A549 treated with Mapracorat at 1 μM for 4 hours (cell line): Measurements from ENCODE around the gene C1QTNF12. TPM values are rescaled to one million over a fixed set of nuclear protein-coding genes. Genes with fewer than 3 reads are reported as not detected.

Experiments used
- total RNA-seq: library from RNA; stranded (reverse); fragments of 200-300 nt; extraction: Qiagen RNA extraction; gene quantifications from 5 replicates; pipeline ENCODE4 v1.2.3, GENCODE V29; 2022

C1QTNF12 gene
- 0.80 to 2.0 TPM (median 1.6 TPM) in 5 replicates for total RNA-seq

GRCh38 chr1:1246577-1247340, at the start of gene C1QTNF12:
TSS of gene C1QTNF12 (minus strand) at chr1:1246722. CDS start at chr1:1246690, 32 bp downstream.

GRCh38 chr1:1273512-1274298, 27.2 kb upstream of the C1QTNF12 start, which contains the start of gene UBE2J2:
TSS of gene UBE2J2 (minus strand) at chr1:1273854. CDS start at chr1:1267992, 5,862 bp downstream.

GRCh38 chr1:1232208-1232795, 14.2 kb downstream of the C1QTNF12 start, which contains the start of gene B3GALT6:
TSS of gene B3GALT6 (plus strand) at chr1:1232237. CDS start at chr1:1232279, 42 bp downstream.

GRCh38 chr1:1231400-1232207, 14.9 kb downstream of the C1QTNF12 start, which contains the start of gene SDF4:
TSS of gene SDF4 (minus strand) at chr1:1232001. CDS start at chr1:1228772, 3,229 bp downstream.

GRCh38 chr1:1213345-1214265, 32.9 kb downstream of the C1QTNF12 start, which contains the start of gene TNFRSF4:
TSS of gene TNFRSF4 (minus strand) at chr1:1214153. CDS start at chr1:1214127, 26 bp downstream.

GRCh38 chr1:1206376-1206965, 40.1 kb downstream of the C1QTNF12 start, which contains the start of gene TNFRSF18:
TSS of gene TNFRSF18 (minus strand) at chr1:1206592. CDS start at chr1:1206571, 21 bp downstream.

Other genes with a start within 250 kb of the C1QTNF12 start
- gene HES4, start 246.6 kb downstream of the C1QTNF12 start, total RNA-seq: 22.0 to 73.2 TPM (median 67.5 TPM) in 5 replicates
- gene ISG15, start 233.2 kb downstream of the C1QTNF12 start, total RNA-seq: 14.5 to 24.2 TPM (median 20.9 TPM) in 5 replicates
- 70.3 to 123 TPM (median 118 TPM) in 5 replicates for gene AGRN, start 226.6 kb downstream of the C1QTNF12 start, total RNA-seq
- gene RNF223, start 172.4 kb downstream of the C1QTNF12 start, total RNA-seq: 0.23 to 0.34 TPM (median 0.27 TPM) in 5 replicates
- gene C1orf159, start 130.6 kb downstream of the C1QTNF12 start, total RNA-seq: 9.0 to 15.0 TPM (median 13.5 TPM) in 5 replicates
- not detected in 5 replicates for gene TTLL10, start 72.8 kb downstream of the C1QTNF12 start, total RNA-seq
- gene TNFRSF18, start 40.1 kb downstream of the C1QTNF12 start, total RNA-seq: 0.15 to 0.25 TPM (median 0.15 TPM) in 3 of 5 replicates, not detected in the others
- gene TNFRSF4, start 32.6 kb downstream of the C1QTNF12 start, total RNA-seq: 0.11 to 0.19 TPM (median 0.14 TPM) in 3 of 5 replicates, not detected in the others
- 101 to 136 TPM (median 127 TPM) in 5 replicates for gene SDF4, start 14.7 kb downstream of the C1QTNF12 start, total RNA-seq
- 9.8 to 19.7 TPM (median 18.1 TPM) in 5 replicates for gene B3GALT6, start 14.5 kb downstream of the C1QTNF12 start, total RNA-seq
- 34.9 to 47.9 TPM (median 46.3 TPM) in 5 replicates for gene UBE2J2, start 27.1 kb upstream of the C1QTNF12 start, total RNA-seq
- gene SCNN1D, start 33.7 kb upstream of the C1QTNF12 start, total RNA-seq: 0.55 to 1.4 TPM (median 1.1 TPM) in 5 replicates
- 7.7 to 20.8 TPM (median 16.8 TPM) in 5 replicates for gene ACAP3, start 61.2 kb upstream of the C1QTNF12 start, total RNA-seq
- 15.3 to 25.8 TPM (median 22.7 TPM) in 5 replicates for gene PUSL1, start 61.9 kb upstream of the C1QTNF12 start, total RNA-seq
- gene INTS11, start 77.9 kb upstream of the C1QTNF12 start, total RNA-seq: 44.9 to 66.1 TPM (median 60.9 TPM) in 5 replicates
- gene CPTP, start 78.1 kb upstream of the C1QTNF12 start, total RNA-seq: 15.0 to 22.7 TPM (median 22.0 TPM) in 5 replicates
- 0.14 to 0.30 TPM (median 0.16 TPM) in 5 replicates for gene TAS1R3, start 84.6 kb upstream of the C1QTNF12 start, total RNA-seq
- gene DVL1, start 102.7 kb upstream of the C1QTNF12 start, total RNA-seq: 38.7 to 77.6 TPM (median 66.9 TPM) in 5 replicates
- gene MXRA8, start 111.8 kb upstream of the C1QTNF12 start, total RNA-seq: 0.19 to 0.46 TPM (median 0.32 TPM) in 4 of 5 replicates, not detected in the other
- 107 to 186 TPM (median 170 TPM) in 5 replicates for gene AURKAIP1, start 128.5 kb upstream of the C1QTNF12 start, total RNA-seq
- 42.1 to 63.9 TPM (median 54.3 TPM) in 5 replicates for gene CCNL2, start 152.6 kb upstream of the C1QTNF12 start, total RNA-seq
- 130 to 166 TPM (median 137 TPM) in 5 replicates for gene MRPL20, start 160.6 kb upstream of the C1QTNF12 start, total RNA-seq
- 0.07 to 0.19 TPM in 2 of 5 replicates, not detected in the others for gene ANKRD65, start 174.6 kb upstream of the C1QTNF12 start, total RNA-seq
- gene VWA1, start 189.0 kb upstream of the C1QTNF12 start, total RNA-seq: 3.6 to 14.7 TPM (median 14.1 TPM) in 5 replicates
- not detected in 5 replicates for gene ATAD3C, start 203.0 kb upstream of the C1QTNF12 start, total RNA-seq
- 1.2 to 3.6 TPM (median 3.0 TPM) in 5 replicates for gene ATAD3B, start 225.0 kb upstream of the C1QTNF12 start, total RNA-seq